GM12878 (cell line): ENCODE data around the gene GLMN.
A peak's percentile ranks its signal among the peaks of the same experiment; 100 is the strongest.

Experiments
- POLR2A ChIP-seq: IDR thresholded peaks from 2 replicates; pipeline ENCODE4 v1.6.1; 2011; ENCODE audit warnings: low read depth, mild to moderate bottlenecking, low read length
- RBBP5 ChIP-seq: fragments of 200-600 bp; sonication (generic); conservative IDR thresholded peaks from 2 replicates; pipeline ENCODE4 v1.6.1; 2016
- SMC3 ChIP-seq: IDR thresholded peaks from 2 replicates; pipeline ENCODE4 v1.6.1; 2011; ENCODE audit warnings: low read length, improper control_type of control experiment, borderline replicate concordance
- SREBF2 ChIP-seq: IDR thresholded peaks from 2 replicates; pipeline ENCODE4 v1.6.1; 2012; ENCODE audit warnings: mild to moderate bottlenecking, low read length
- TF ChIP-seq, protein P1 (sequence below), 3 experiments: IDR thresholded peaks in 2 of 3; conservative IDR thresholded peaks in 1 of 3; 2 replicates each; pipeline ENCODE4 v1.5.1; 2011; ENCODE audit warnings: low read depth in 3 of 3, low read length in 3 of 3, mild to moderate bottlenecking in 3 of 3, control low read depth in 2 of 3, moderate library complexity in 2 of 3, inconsistent platforms in 1 of 3, mixed read lengths in 1 of 3; ENCODE audit not compliant: control insufficient read depth in 2 of 3, insufficient read depth in 1 of 3; ENCODE audit errors: extremely low read depth in 1 of 3

DNA sequence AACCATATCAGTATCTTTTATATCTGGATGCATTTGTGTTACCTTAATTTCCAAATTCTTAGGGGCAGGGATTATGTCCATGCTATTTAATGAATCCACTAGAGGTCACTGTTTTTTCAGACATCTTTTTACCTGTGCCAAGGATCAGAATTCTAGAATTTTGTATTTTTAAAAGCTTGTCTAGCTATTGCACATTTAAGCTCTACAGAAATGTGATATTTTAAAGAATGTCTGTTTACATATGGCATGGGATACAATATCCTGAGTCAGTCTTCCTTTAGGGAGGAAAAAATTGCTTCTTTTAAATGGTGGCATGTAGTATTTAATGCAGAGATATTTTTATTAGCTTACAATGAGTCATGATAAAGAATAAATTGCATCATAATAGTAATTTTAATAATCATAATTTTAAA is 11.4 kb upstream of the GLMN start:
- TF ChIP-seq POLR2A (no peak), SREBF2 (no peak), SMC3 (peak; percentile 74; the same call in 1 of the 2 replicates), RBBP5 (no peak)
- TF ChIP-seq, protein P1, sequence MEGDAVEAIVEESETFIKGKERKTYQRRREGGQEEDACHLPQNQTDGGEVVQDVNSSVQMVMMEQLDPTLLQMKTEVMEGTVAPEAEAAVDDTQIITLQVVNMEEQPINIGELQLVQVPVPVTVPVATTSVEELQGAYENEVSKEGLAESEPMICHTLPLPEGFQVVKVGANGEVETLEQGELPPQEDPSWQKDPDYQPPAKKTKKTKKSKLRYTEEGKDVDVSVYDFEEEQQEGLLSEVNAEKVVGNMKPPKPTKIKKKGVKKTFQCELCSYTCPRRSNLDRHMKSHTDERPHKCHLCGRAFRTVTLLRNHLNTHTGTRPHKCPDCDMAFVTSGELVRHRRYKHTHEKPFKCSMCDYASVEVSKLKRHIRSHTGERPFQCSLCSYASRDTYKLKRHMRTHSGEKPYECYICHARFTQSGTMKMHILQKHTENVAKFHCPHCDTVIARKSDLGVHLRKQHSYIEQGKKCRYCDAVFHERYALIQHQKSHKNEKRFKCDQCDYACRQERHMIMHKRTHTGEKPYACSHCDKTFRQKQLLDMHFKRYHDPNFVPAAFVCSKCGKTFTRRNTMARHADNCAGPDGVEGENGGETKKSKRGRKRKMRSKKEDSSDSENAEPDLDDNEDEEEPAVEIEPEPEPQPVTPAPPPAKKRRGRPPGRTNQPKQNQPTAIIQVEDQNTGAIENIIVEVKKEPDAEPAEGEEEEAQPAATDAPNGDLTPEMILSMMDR (IDR thresholded peaks at IDR 0.05 in 2 of 3, conservative IDR thresholded peaks at IDR 0.05 in 1 of 3; ENCODE audit: control insufficient read depth in 2 of 3, extremely low read depth in 1 of 3, insufficient read depth in 1 of 3, low read depth in 3 of 3, low read length in 3 of 3) = peak; percentile 42 to 62 (median 44); a peak in 5 of 6 replicates
